C4-2B (cell line): ENCODE data around the gene CELSR2.

ENCODE experiments used
- H3K27ac ChIP-seq: fragments of 450-650 bp; 2 replicates; pipeline ENCODE4 v1.5.1; 2017
- CTCF ChIP-seq: fragments of 450-650 bp; conservative IDR thresholded peaks from 2 replicates; pipeline ENCODE4 v1.5.1; 2017; ENCODE audit warnings: mild to moderate bottlenecking
- ZFX ChIP-seq: fragments of 450-650 bp; IDR thresholded peaks from 2 replicates; pipeline ENCODE4 v1.6.1; 2017

CELSR2 gene

GRCh38 chr1:109253803-109254620, 4.7 kb downstream of the CELSR2 start:
- TF ChIP-seq CTCF (no peak), ZFX (no peak)
- H3K27ac ChIP-seq = no peak overlapping the region

- TF ChIP-seq CTCF (no peak), ZFX (no peak)
- no peak overlapping the region for H3K27ac ChIP-seq
Observed at GRCh38 chr1:109254621-109255096, 5.3 kb downstream of the CELSR2 start.

GRCh38 chr1:109255097-109255651, 5.8 kb downstream of the CELSR2 start:
- no peak for TF ChIP-seq ZFX
- no peak for TF ChIP-seq CTCF
- no peak overlapping the region for H3K27ac ChIP-seq

GRCh38 chr1:109255678-109256077, 6.3 kb downstream of the CELSR2 start:
- H3K27ac ChIP-seq = no peak overlapping the region

GRCh38 chr1:109256085-109256484, 6.7 kb downstream of the CELSR2 start:
- TF ChIP-seq ZFX (no peak), CTCF (no peak)
- H3K27ac ChIP-seq = no peak overlapping the region

More at GRCh38 chr1:109255678-109256077, 6.3 kb downstream of the CELSR2 start:
- TF ChIP-seq ZFX (no peak), CTCF (no peak)

- no peak for TF ChIP-seq ZFX
- no peak for TF ChIP-seq CTCF
- H3K27ac ChIP-seq = no peak overlapping the region
Observed at GRCh38 chr1:109256971-109257681, 7.8 kb downstream of the CELSR2 start.
